Endodermal cell (in vitro differentiated cells): ENCODE data around the gene MRPS27. TPM values are rescaled to one million over a fixed set of nuclear protein-coding genes. Genes with fewer than 3 reads are reported as not detected.

Experiments used
- DNase-seq: peaks from one replicate; pipeline ENCODE4 v3.0.0-alpha.2; 2017
- H3K27ac ChIP-seq: 2 replicates; pipeline ENCODE4 v1.5.1; 2013; ENCODE audit warnings: mild to moderate bottlenecking, low read depth, low read length, moderate library complexity
- H3K27me3 ChIP-seq: 2 replicates; pipeline ENCODE4 v1.6.1; 2013; ENCODE audit warnings: mild to moderate bottlenecking, low read length, moderate library complexity; ENCODE audit not compliant: insufficient read depth, control insufficient read depth, poor library complexity, severe bottlenecking
- H3K36me3 ChIP-seq: 2 replicates; pipeline ENCODE4 v1.7.0; 2013; ENCODE audit warnings: mild to moderate bottlenecking, low read length, moderate library complexity; ENCODE audit not compliant: control insufficient read depth, insufficient read depth
- H3K4me1 ChIP-seq: one replicate; pipeline ENCODE4 v1.7.0; 2013; ENCODE audit warnings: low read length; ENCODE audit not compliant: control insufficient read depth, insufficient read depth
- H3K4me3 ChIP-seq: 2 replicates; pipeline ENCODE4 v1.5.1; 2013; ENCODE audit warnings: mild to moderate bottlenecking, low read length, moderate library complexity
- H3K9ac ChIP-seq: 2 replicates; pipeline ENCODE4 v1.6.1; 2013; ENCODE audit warnings: mild to moderate bottlenecking, low read length, moderate library complexity; ENCODE audit not compliant: poor library complexity, severe bottlenecking; ENCODE audit errors: extremely low read depth
- H3K9me3 ChIP-seq: 2 replicates; pipeline ENCODE4 v1.6.1; 2013; ENCODE audit warnings: mild to moderate bottlenecking, low read length, moderate library complexity; ENCODE audit not compliant: control insufficient read depth
- H3K27ac Mint-ChIP-seq: 2 replicates; pipeline ENCODE4 v1.8.0; 2020; ENCODE audit warnings: mixed read lengths
- H3K27me3 Mint-ChIP-seq: 2 replicates; pipeline ENCODE4 v1.8.0; 2021; ENCODE audit warnings: mild to moderate bottlenecking, mixed read lengths; ENCODE audit not compliant: insufficient read depth
- H3K36me3 Mint-ChIP-seq: 2 replicates; pipeline ENCODE4 v1.8.0; 2020; ENCODE audit warnings: low read depth, mixed read lengths
- H3K4me1 Mint-ChIP-seq: 2 replicates; pipeline ENCODE4 v1.8.0; 2020; ENCODE audit warnings: mixed read lengths
- H3K4me3 Mint-ChIP-seq: 2 replicates; pipeline ENCODE4 v1.8.0; 2020; ENCODE audit warnings: mild to moderate bottlenecking, moderate library complexity, mixed read lengths
- H3K9me3 Mint-ChIP-seq: 2 replicates; pipeline ENCODE4 v1.8.0; 2020; ENCODE audit warnings: mild to moderate bottlenecking, mixed read lengths
- CTCF ChIP-seq: fragments of 200-600 bp; sonication (generic); conservative IDR thresholded peaks from 2 replicates; pipeline ENCODE4 v1.5.0; 2021; ENCODE audit warnings: antibody characterized with exemption, mild to moderate bottlenecking
- WGBS, 2 experiments: methylation state at CpG; one replicate each; pipeline versions ENCODE4 v1.1.5 to v1.1.7; 2013; ENCODE audit warnings: missing lambda C conversion rate in 2 of 2, mixed read lengths in 1 of 2; ENCODE audit not compliant: insufficient coverage in 1 of 2, insufficient read length in 1 of 2; 5-methylcytosine and 5-hydroxymethylcytosine counted together
- total RNA-seq, 2 donors: library from RNA; stranded (reverse); fragmentation: NEBNext Ultra II Directional in 1 of 2; extraction: Animal tissue kit (Norgen Biotek cat#: 25700) in 1 of 2; gene quantifications; 2 replicates in 1 of 2; 3 replicates in 1 of 2; pipeline ENCODE4 v1.2.1, GENCODE V29; 2021

MRPS27 gene
- total RNA-seq, 2 donors from 2014 or later: 55.2 to 80.8 TPM

GRCh38 chr5:72270037-72270436, 50.0 kb downstream of the MRPS27 start:
- TF ChIP-seq CTCF: no peak
- H3K27me3 ChIP-seq: no peaks in the 10 kb centered on the region
- 91% methylated on average over 3 of the region's 4 CpGs; no CpG with 5 or more reads in 1 of the 2 experiments for WGBS, 2 experiments
- no peak overlapping the region for H3K27ac Mint-ChIP-seq
- peaks cover 4% of the 10 kb centered on the region for H3K36me3 Mint-ChIP-seq
- no peaks in the 10 kb centered on the region for H3K27me3 Mint-ChIP-seq
- no peak overlapping the region for H3K4me3 Mint-ChIP-seq
- no peaks in the 10 kb centered on the region for H3K9me3 Mint-ChIP-seq
- peaks cover 12% of the 10 kb centered on the region for H3K36me3 ChIP-seq
- H3K4me1 Mint-ChIP-seq: peaks cover 11% of the 10 kb centered on the region
- H3K4me1 ChIP-seq: no peaks in the 10 kb centered on the region
- no peak overlapping the region for H3K27ac ChIP-seq
- no peak for DNase-seq
- no peaks in the 10 kb centered on the region for H3K9me3 ChIP-seq
- no peak overlapping the region for H3K9ac ChIP-seq
- H3K4me3 ChIP-seq: no peak overlapping the region

- no peak for TF ChIP-seq CTCF
- H3K9me3 Mint-ChIP-seq: no peaks in the 10 kb centered on the region
- Histone ChIP-seq H3K36me3 (peaks cover 12% of the 10 kb centered on the region), H3K4me1 (no peaks in the 10 kb centered on the region), H3K27me3 (no peaks in the 10 kb centered on the region), H3K27ac (no peak overlapping the region), H3K9ac (no peak overlapping the region), H3K9me3 (no peaks in the 10 kb centered on the region), H3K4me3 (no peak overlapping the region)
- no peak for DNase-seq
- no CpG with 5 or more reads among the region's 1 CpG for WGBS, 2 experiments
- H3K27me3 Mint-ChIP-seq: no peaks in the 10 kb centered on the region
- peaks cover 6% of the 10 kb centered on the region for H3K4me1 Mint-ChIP-seq
- H3K36me3 Mint-ChIP-seq: peaks cover 4% of the 10 kb centered on the region
- H3K4me3 Mint-ChIP-seq: no peak overlapping the region
- no peak overlapping the region for H3K27ac Mint-ChIP-seq
These were observed 50.6 kb downstream of the MRPS27 start for GRCh38 chr5:72269411-72269780.

GRCh38 chr5:72268753-72269410, 51.2 kb downstream of the MRPS27 start:
- Histone ChIP-seq H3K27me3 (no peaks in the 10 kb centered on the region), H3K9me3 (no peaks in the 10 kb centered on the region), H3K4me1 (no peaks in the 10 kb centered on the region), H3K9ac (no peak overlapping the region), H3K36me3 (peaks cover 12% of the 10 kb centered on the region), H3K4me3 (no peak overlapping the region), H3K27ac (no peak overlapping the region)
- DNase-seq: peak; percentile 80
- H3K4me1 Mint-ChIP-seq: peaks cover 6% of the 10 kb centered on the region
- no peak overlapping the region for H3K4me3 Mint-ChIP-seq
- H3K27ac Mint-ChIP-seq: no peak overlapping the region
- no peaks in the 10 kb centered on the region for H3K9me3 Mint-ChIP-seq
- TF ChIP-seq CTCF: peak; percentile 90
- WGBS, 2 experiments: 41 to 49% methylated on average over 2 of the region's 2 CpGs
- H3K36me3 Mint-ChIP-seq: peaks cover 4% of the 10 kb centered on the region
- H3K27me3 Mint-ChIP-seq: no peaks in the 10 kb centered on the region
